ENCODE measurements around the gene GSDME.
"Not testable (repeated sequence)": the region's sequence is repeated elsewhere in the genome, so short reads cannot be mapped to it uniquely, and the experiment has no call there.

Gene GSDME

GRCh38 chr7:24739306-24739705 is 18.0 kb downstream of the GSDME start:
- no peak for DNase-seq

GRCh38 chr7:24738577-24738976 is 18.7 kb downstream of the GSDME start:
- no peak for DNase-seq

- DNase-seq = no peak
These were observed 20.0 kb downstream of the GSDME start for GRCh38 chr7:24737281-24737680.

- DNase-seq = not testable (repeated sequence)
These were observed 21.7 kb downstream of the GSDME start for GRCh38 chr7:24735594-24735993.

GRCh38 chr7:24734306-24734705 is 23.0 kb downstream of the GSDME start:
- DNase-seq = no peak

- DNase-seq = no peak
These were observed 23.7 kb downstream of the GSDME start for GRCh38 chr7:24733414-24734060.

- no peak for DNase-seq
These were observed 24.4 kb downstream of the GSDME start for GRCh38 chr7:24732646-24733413.

GRCh38 chr7:24731313-24731712 is 26.0 kb downstream of the GSDME start:
- DNase-seq = no peak

GRCh38 chr7:24730018-24730369 is 27.3 kb downstream of the GSDME start:
- DNase-seq = no peak

- no peak for DNase-seq
These were observed 27.8 kb downstream of the GSDME start for GRCh38 chr7:24729365-24730017.

- no peak for DNase-seq
These were observed 28.5 kb downstream of the GSDME start for GRCh38 chr7:24728503-24729364.

- DNase-seq = no peak
These were observed 29.2 kb downstream of the GSDME start for GRCh38 chr7:24728121-24728500.

- DNase-seq = no peak
These were observed 29.8 kb downstream of the GSDME start for GRCh38 chr7:24727154-24728120.

- no peak for DNase-seq
These were observed 31.6 kb downstream of the GSDME start for GRCh38 chr7:24725554-24726241.

- DNase-seq = no peak
These were observed 32.6 kb downstream of the GSDME start for GRCh38 chr7:24724451-24725190.

- no peak for DNase-seq
These were observed 34.1 kb downstream of the GSDME start for GRCh38 chr7:24723178-24723530.

- DNase-seq = no peak
These were observed 34.7 kb downstream of the GSDME start for GRCh38 chr7:24722386-24723177.

GRCh38 chr7:24721481-24722001 is 35.7 kb downstream of the GSDME start:
- DNase-seq = no peak

GRCh38 chr7:24720283-24720682 is 37.0 kb downstream of the GSDME start:
- DNase-seq = no peak

Data from NCI-H187 treated with DMSO at 0.1 percent for 48 hours (cell line).